Myocyte (in vitro differentiated cells): ENCODE measurements around the gene P2RY6. TPM values are rescaled to one million over a fixed set of nuclear protein-coding genes. Genes with fewer than 3 reads are reported as not detected.

Experiments used
- DNase-seq: peaks from one replicate; pipeline ENCODE4 v3.0.0-alpha.2; 2012; ENCODE audit warnings: low read depth
- total RNA-seq: library from RNA; depleted of rRNA; stranded (reverse); fragments of >200 nt; gene quantifications from 2 replicates; pipeline ENCODE4 v1.2.3, GENCODE V29; 2014

Gene P2RY6
- total RNA-seq, 1 donor from 2014 or later, result 0.67 TPM

GRCh38 chr11:73236854-73237253 is 35.3 kb upstream of the P2RY6 start:
- peak; percentile 60 for DNase-seq

GRCh38 chr11:73237471-73238290 is 34.5 kb upstream of the P2RY6 start:
- DNase-seq, result peak; percentile 96

DNA sequence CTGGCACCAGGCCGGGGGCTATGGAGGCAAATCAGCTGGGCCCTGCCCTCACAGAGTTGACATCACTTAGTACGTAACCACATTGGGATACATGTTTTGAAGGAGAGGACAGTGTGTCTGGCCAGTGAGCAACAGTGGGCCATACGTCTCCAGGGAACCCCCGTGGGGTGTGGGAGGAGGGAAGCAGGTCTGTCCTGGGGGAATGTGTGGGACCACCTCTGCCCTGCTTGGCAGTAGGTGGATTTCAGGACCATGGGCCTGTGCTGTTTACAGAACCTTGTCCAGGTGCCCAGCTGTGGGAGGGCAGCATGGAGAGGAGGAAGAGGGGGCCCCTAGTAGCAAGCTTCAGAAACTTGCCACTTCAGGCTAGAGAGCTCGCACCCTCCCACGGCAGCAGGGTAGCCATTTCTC is 33.0 kb upstream of the P2RY6 start:
- no peak for DNase-seq

DNA sequence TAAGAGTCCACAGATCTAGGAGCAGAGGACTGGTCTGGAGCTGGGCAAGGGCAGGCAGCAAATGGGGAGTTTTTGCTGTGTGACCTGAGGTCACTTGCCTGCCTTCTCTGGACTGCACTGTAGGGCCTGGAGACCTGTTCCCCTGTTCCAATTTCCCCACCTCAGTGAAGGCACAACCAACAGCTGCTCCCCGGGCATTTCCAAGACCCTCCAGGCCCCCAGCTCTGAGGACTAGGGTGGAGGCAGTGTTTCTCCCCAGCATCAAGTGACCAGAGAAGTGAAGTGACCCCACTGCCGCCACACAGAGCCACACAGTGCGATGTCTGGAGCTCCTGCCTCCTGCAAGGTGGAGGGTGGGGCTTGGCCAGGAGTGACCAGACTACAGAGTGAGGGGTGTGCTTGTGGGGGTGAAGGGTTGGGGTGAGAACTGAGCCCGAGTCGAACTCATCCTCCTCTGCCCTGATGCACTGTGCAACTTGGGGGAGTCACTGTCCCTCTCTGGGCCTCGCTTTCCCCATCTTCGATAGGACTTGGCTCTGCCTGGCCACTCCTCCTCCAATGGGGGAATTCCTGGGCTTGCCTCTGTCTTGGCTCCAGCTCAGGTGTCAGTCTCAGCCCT is 32.5 kb upstream of the P2RY6 start:
- no peak for DNase-seq

- peak; percentile 66 for DNase-seq
Observed at GRCh38 chr11:73240190-73240781, 31.9 kb upstream of the P2RY6 start.

GRCh38 chr11:73241300-73241699 is 30.8 kb upstream of the P2RY6 start:
- DNase-seq, result no peak

DNA sequence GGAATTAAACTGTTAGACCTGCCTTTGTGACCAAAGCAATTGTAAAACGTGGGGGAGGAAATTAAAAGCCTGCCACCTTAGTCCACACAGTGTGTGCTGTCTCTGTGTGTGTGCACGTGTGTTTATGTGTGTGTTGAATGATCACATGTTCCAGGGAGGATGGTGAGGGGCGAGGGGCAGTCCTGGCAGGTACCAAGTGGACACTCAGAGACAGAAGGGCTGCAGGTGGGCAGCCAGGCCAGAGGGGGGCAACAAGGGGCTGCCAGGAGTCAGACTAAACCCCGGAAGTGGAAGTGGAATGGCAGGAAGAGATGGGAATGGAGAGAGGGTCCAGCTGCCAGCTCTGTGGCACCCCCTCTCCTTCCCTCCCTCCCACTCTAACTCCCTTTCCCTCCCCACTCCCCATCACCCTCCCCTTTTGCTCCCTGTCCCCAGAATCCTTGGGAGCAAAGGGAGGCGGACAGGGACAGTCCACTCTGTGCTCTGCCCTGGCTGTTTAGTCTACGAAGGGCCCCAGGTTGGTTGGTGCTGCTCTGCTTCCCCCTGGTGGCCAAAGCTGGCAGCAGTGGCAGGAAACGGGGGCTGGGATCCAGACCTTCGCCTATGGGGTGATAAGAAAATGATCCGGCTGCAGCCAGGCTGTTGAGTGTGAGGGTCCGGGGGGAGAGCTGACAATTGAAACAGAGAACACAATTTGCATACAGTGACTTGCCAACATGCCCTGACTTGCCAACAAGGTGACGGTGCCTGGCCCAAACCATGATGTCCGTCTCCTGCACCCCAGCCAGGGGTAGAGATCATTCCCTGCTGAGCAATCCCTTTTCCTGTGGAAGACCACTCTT is 29.7 kb upstream of the P2RY6 start:
- peak; percentile 80 for DNase-seq

DNA sequence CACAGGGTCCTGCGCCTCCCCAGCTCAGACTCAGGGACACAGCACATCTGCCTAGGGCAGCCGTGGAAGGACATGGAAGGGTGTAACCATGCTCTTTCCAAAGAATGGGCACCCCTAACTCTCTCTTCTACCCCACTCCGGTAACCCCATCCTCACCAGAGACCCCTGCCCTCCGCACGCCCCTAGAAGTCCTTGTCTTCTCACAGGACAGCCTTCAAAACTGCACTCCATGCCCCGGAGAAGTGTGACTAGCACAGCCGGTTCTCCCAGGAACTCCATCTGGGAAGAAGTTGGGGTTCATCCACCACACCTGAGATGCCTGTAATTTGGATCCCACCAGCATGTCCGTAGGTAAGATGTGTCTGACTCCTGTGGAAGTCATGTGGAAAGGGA is 29.0 kb upstream of the P2RY6 start:
- DNase-seq, result no peak

GRCh38 chr11:73244589-73245240 is 27.4 kb upstream of the P2RY6 start:
- DNase-seq, result no peak

DNA sequence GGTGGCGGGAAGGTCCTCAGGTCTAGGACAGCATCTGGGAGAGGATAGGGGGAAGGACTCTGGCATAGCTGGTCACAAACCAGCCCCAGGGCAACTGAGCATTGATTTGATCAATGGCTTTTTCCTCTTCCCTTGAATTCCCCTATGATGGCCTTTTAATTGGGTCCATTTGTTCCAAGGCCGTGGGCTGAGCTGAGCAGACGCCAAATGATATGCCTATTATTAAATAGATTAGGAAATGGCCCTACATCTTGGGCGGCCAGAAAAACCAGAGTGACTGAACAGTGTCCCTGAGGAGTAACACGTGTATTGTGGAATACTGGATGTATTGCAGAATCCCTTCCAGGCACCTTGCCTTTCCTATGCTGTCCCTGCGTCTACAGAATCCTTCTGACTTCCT is 26.7 kb upstream of the P2RY6 start:
- DNase-seq, result no peak

GRCh38 chr11:73246303-73246702 is 25.8 kb upstream of the P2RY6 start:
- no peak for DNase-seq

- DNase-seq, result no peak
Observed at GRCh38 chr11:73248526-73249185, 23.5 kb upstream of the P2RY6 start.

- DNase-seq, result peak; percentile 82
Observed at GRCh38 chr11:73249304-73249703, 22.8 kb upstream of the P2RY6 start.

DNA sequence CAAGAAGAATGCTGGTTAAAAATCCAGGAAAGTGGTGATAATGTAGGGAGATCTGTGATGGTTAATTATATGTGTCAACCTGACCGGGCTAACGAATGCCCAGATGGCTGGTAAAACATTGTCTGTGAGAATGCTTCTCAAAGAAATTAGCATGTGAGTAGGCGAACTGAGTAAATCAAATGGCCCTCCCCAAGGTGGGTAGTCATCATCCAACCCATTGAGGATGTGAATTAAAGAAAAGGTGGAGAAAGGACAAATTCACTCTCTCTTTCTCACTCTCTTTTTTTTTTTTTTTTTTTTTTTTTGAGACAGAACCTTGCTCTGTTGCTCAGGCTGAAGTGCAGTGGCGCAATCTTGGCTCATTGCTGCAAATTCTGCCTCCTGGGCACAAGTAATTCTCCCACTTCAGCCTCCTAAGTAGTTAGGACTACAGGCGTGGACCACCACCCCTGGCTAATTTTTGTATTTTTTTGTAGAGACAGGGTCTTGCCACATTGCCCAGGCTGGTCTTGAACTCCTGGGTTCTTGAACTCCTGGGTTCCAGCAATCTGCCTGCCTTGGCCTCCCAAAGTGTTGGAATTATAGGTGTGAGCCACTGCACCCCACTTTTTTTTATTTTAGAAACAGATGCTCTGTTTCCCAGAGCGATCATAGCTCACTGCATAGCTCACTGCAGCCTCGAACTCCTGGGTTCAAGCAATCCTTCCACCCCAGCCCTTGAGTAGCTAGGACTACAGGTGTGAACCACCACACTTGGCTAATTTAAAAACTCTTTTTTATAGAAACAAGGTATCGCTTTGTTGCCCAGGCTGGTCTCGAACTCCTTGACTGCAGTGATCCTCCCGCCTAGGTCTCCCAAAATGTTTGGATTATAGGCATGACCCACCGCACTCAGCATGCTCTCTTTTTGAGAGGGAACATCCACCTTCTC is 22.0 kb upstream of the P2RY6 start:
- no peak for DNase-seq

- peak; percentile 77 for DNase-seq
Observed at GRCh38 chr11:73252577-73253191, 19.5 kb upstream of the P2RY6 start.

- peak; percentile 96 for DNase-seq
Observed at GRCh38 chr11:73257342-73258103, 14.6 kb upstream of the P2RY6 start.

- peak; percentile 40 for DNase-seq
Observed at GRCh38 chr11:73258104-73259035, 13.8 kb upstream of the P2RY6 start.
